Renal cortical epithelial cell (primary cell): Measurements from ENCODE around the gene ANKRD33B. TPM values are rescaled to one million over a fixed set of nuclear protein-coding genes. Genes with fewer than 3 reads are reported as not detected.
"Not testable (repeated sequence)": the region's sequence is repeated elsewhere in the genome, so short reads cannot be mapped to it uniquely, and the experiment has no call there.

Experiments used
- DNase-seq: peaks from one replicate; pipeline ENCODE4 v3.0.0-alpha.2; 2011; ENCODE audit warnings: low read depth
- total RNA-seq: library from RNA; depleted of rRNA; stranded (reverse); fragments of >200 nt; gene quantifications from 2 replicates; pipeline ENCODE4 v1.2.3, GENCODE V29; 2014

ANKRD33B gene
- total RNA-seq, 1 donor from 2014 or later = 32.9 TPM

GRCh38 chr5:10594591-10595210 lies 30.8 kb downstream of the ANKRD33B start:
- peak; percentile 60 for DNase-seq

- no peak for DNase-seq
Measured at GRCh38 chr5:10595293-10595671, 31.4 kb downstream of the ANKRD33B start.

- DNase-seq = peak; percentile 94
Measured at GRCh38 chr5:10595672-10596309, 31.9 kb downstream of the ANKRD33B start.

GRCh38 chr5:10596310-10596703 lies 32.4 kb downstream of the ANKRD33B start:
- no peak for DNase-seq

- no peak for DNase-seq
Measured at GRCh38 chr5:10596886-10597451, 33.1 kb downstream of the ANKRD33B start.

- DNase-seq = no peak
Measured at GRCh38 chr5:10599113-10599512, 35.2 kb downstream of the ANKRD33B start.

- peak; percentile 96 for DNase-seq
Measured at GRCh38 chr5:10599862-10600284, 36.0 kb downstream of the ANKRD33B start.

GRCh38 chr5:10600626-10601245 lies 36.9 kb downstream of the ANKRD33B start:
- DNase-seq = peak; percentile 83

- peak; percentile 97 for DNase-seq
Measured at GRCh38 chr5:10601246-10602030, 37.6 kb downstream of the ANKRD33B start.

GRCh38 chr5:10602031-10602806 lies 38.3 kb downstream of the ANKRD33B start:
- peak; percentile 68 for DNase-seq

GRCh38 chr5:10604975-10605374 lies 41.1 kb downstream of the ANKRD33B start:
- DNase-seq = no peak

- not testable (repeated sequence) for DNase-seq
Measured at GRCh38 chr5:10606632-10607022, 42.8 kb downstream of the ANKRD33B start.

GRCh38 chr5:10607023-10607665 lies 43.3 kb downstream of the ANKRD33B start:
- DNase-seq = peak; percentile 61

GRCh38 chr5:10607666-10608073 lies 43.8 kb downstream of the ANKRD33B start:
- peak; percentile 88 for DNase-seq

- not testable (repeated sequence) for DNase-seq
Measured at GRCh38 chr5:10608081-10608480, 44.2 kb downstream of the ANKRD33B start.

- DNase-seq = no peak
Measured at GRCh38 chr5:10610058-10610457, 46.2 kb downstream of the ANKRD33B start.

GRCh38 chr5:10611290-10611689 lies 47.4 kb downstream of the ANKRD33B start:
- peak; percentile 59 for DNase-seq

- DNase-seq = no peak
Measured at GRCh38 chr5:10612251-10612650, 48.4 kb downstream of the ANKRD33B start.

GRCh38 chr5:10615693-10616092 lies 51.8 kb downstream of the ANKRD33B start:
- DNase-seq = no peak

GRCh38 chr5:10617103-10617502 lies 53.2 kb downstream of the ANKRD33B start:
- no peak for DNase-seq

GRCh38 chr5:10618311-10618710 lies 54.4 kb downstream of the ANKRD33B start:
- DNase-seq = no peak
